ENCODE results near the gene PON1.

Gene PON1

GRCh38 chr7:95365151-95365550 lies 40.8 kb upstream of the PON1 start:
- Histone ChIP-seq H3K4me1 (ENCODE audit: control insufficient read depth, insufficient read depth, low read depth, low read length) (no peaks in the 10 kb centered on the region), H3K9ac (ENCODE audit: low read length) (no peak overlapping the region), H2AFZ (ENCODE audit: low read depth, low read length) (no peak overlapping the region), H2BK120ac (ENCODE audit: low read depth, low read length) (no peak overlapping the region), H2BK12ac (ENCODE audit: low read length in 2 of 2) (no peak overlapping the region), H3K4me2 (ENCODE audit: low read length, poor library complexity, severe bottlenecking) (no peak overlapping the region), H3K36me3 (ENCODE audit: control insufficient read depth in 1 of 2, insufficient read depth in 2 of 2, low read depth in 1 of 2, low read length in 2 of 2) (no peaks in the 10 kb centered on the region), H3K79me1 (replicated peaks; ENCODE audit: low read length, poor library complexity, severe bottlenecking) (no peaks in the 10 kb centered on the region), H3K18ac (ENCODE audit: low read depth in 1 of 2, low read length in 2 of 2) (no peak overlapping the region), H3K27ac (ENCODE audit: low read length, poor library complexity, severe bottlenecking) (no peak overlapping the region), H3K4ac (ENCODE audit: low read depth in 1 of 2, low read length in 2 of 2) (no peak overlapping the region), H2BK5ac (ENCODE audit: low read depth, low read length, poor library complexity, severe bottlenecking) (no peak overlapping the region), H3K23ac (ENCODE audit: low read length in 2 of 2) (no peak overlapping the region), H2BK15ac (ENCODE audit: low read depth, poor library complexity, severe bottlenecking) (no peak overlapping the region), H4K8ac (ENCODE audit: low read length) (no peak overlapping the region), H3K9me3 (ENCODE audit: control insufficient read depth, low read length) (no peaks in the 10 kb centered on the region), H2AK5ac (ENCODE audit: low read length, severe bottlenecking) (no peak overlapping the region), H3K14ac (ENCODE audit: low read length in 2 of 2) (no peak overlapping the region), H3K4me3 (ENCODE audit: insufficient read depth in 1 of 2, low read depth in 1 of 2, low read length in 2 of 2) (no peak overlapping the region), H3K27me3 (ENCODE audit: control insufficient read depth in 1 of 2, insufficient read depth in 1 of 2, low read length in 2 of 2) (no peaks in the 10 kb centered on the region), H4K91ac (ENCODE audit: low read length) (no peak overlapping the region)
- 89% methylated on average over 1 of the region's 1 CpG for WGBS
- no peak for DNase-seq

GRCh38 chr7:95357623-95358022 lies 33.3 kb upstream of the PON1 start:
- H3K4me3 ChIP-seq (ENCODE audit: insufficient read depth in 1 of 2, low read depth in 1 of 2, low read length in 2 of 2) = no peak overlapping the region
- H2BK5ac ChIP-seq (ENCODE audit: low read depth, low read length, poor library complexity, severe bottlenecking) = no peak overlapping the region
- no peak overlapping the region for H3K18ac ChIP-seq (ENCODE audit: low read depth in 1 of 2, low read length in 2 of 2)
- H3K4ac ChIP-seq (ENCODE audit: low read depth in 1 of 2, low read length in 2 of 2) = no peak overlapping the region
- H3K79me1 ChIP-seq (replicated peaks; ENCODE audit: low read length, poor library complexity, severe bottlenecking) = no peaks in the 10 kb centered on the region
- H3K4me1 ChIP-seq (ENCODE audit: control insufficient read depth, insufficient read depth, low read depth, low read length) = no peaks in the 10 kb centered on the region
- H3K9me3 ChIP-seq (ENCODE audit: control insufficient read depth, low read length) = peaks cover 7% of the 10 kb centered on the region
- H2AK5ac ChIP-seq (ENCODE audit: low read length, severe bottlenecking) = no peak overlapping the region
- H4K91ac ChIP-seq (ENCODE audit: low read length) = no peak overlapping the region
- no peak overlapping the region for H2BK15ac ChIP-seq (ENCODE audit: low read depth, poor library complexity, severe bottlenecking)
- DNase-seq = no peak
- no peak overlapping the region for H3K4me2 ChIP-seq (ENCODE audit: low read length, poor library complexity, severe bottlenecking)
- H3K36me3 ChIP-seq (ENCODE audit: control insufficient read depth in 1 of 2, insufficient read depth in 2 of 2, low read depth in 1 of 2, low read length in 2 of 2) = no peaks in the 10 kb centered on the region
- no peak overlapping the region for H4K8ac ChIP-seq (ENCODE audit: low read length)
- H3K23ac ChIP-seq (ENCODE audit: low read length in 2 of 2) = no peak overlapping the region
- H2AFZ ChIP-seq (ENCODE audit: low read depth, low read length) = no peak overlapping the region
- H2BK120ac ChIP-seq (ENCODE audit: low read depth, low read length) = no peak overlapping the region
- no peak overlapping the region for H3K9ac ChIP-seq (ENCODE audit: low read length)
- H3K27ac ChIP-seq (ENCODE audit: low read length, poor library complexity, severe bottlenecking) = no peak overlapping the region
- WGBS = 56% methylated on average over 3 of the region's 3 CpGs
- no peak overlapping the region for H3K14ac ChIP-seq (ENCODE audit: low read length in 2 of 2)
- H2BK12ac ChIP-seq (ENCODE audit: low read length in 2 of 2) = no peak overlapping the region
- no peaks in the 10 kb centered on the region for H3K27me3 ChIP-seq (ENCODE audit: control insufficient read depth in 1 of 2, insufficient read depth in 1 of 2, low read length in 2 of 2)

- WGBS = 79% methylated on average over 4 of the region's 4 CpGs
These were observed 18.4 kb upstream of the PON1 start for GRCh38 chr7:95342642-95343307.

DNA sequence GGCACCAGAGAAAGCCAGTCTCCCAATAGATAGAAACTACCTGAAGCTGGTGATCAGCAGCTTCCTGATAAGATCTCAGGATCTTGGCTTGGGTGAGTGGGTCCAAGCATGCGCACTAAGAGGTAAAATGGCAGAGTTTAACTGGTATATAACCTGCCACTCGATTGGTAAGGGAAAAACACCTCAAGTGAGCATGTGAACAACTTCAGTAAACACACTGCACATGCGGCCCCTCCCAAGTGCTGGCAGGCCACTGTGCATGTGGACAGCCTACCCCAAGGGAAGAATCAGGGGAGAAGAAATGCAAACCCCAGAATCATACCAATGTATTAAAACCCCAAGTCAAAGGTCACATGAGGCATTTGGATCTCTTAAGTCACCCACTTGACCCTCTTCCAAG lies 17.7 kb upstream of the PON1 start:
- H2BK5ac ChIP-seq (ENCODE audit: low read depth, low read length, poor library complexity, severe bottlenecking) = no peak overlapping the region
- no peak overlapping the region for H3K4me2 ChIP-seq (ENCODE audit: low read length, poor library complexity, severe bottlenecking)
- no peak overlapping the region for H2AFZ ChIP-seq (ENCODE audit: low read depth, low read length)
- H3K9ac ChIP-seq (ENCODE audit: low read length) = no peak overlapping the region
- H3K14ac ChIP-seq (ENCODE audit: low read length in 2 of 2) = no peak overlapping the region
- H3K18ac ChIP-seq (ENCODE audit: low read depth in 1 of 2, low read length in 2 of 2) = no peak overlapping the region
- no peak overlapping the region for H2BK15ac ChIP-seq (ENCODE audit: low read depth, poor library complexity, severe bottlenecking)
- no peak overlapping the region for H3K4ac ChIP-seq (ENCODE audit: low read depth in 1 of 2, low read length in 2 of 2)
- H3K9me3 ChIP-seq (ENCODE audit: control insufficient read depth, low read length) = no peaks in the 10 kb centered on the region
- H2BK120ac ChIP-seq (ENCODE audit: low read depth, low read length) = no peak overlapping the region
- H3K27ac ChIP-seq (ENCODE audit: low read length, poor library complexity, severe bottlenecking) = no peak overlapping the region
- no peaks in the 10 kb centered on the region for H3K27me3 ChIP-seq (ENCODE audit: control insufficient read depth in 1 of 2, insufficient read depth in 1 of 2, low read length in 2 of 2)
- H2BK12ac ChIP-seq (ENCODE audit: low read length in 2 of 2) = no peak overlapping the region
- H3K4me3 ChIP-seq (ENCODE audit: insufficient read depth in 1 of 2, low read depth in 1 of 2, low read length in 2 of 2) = no peak overlapping the region
- WGBS = 83% methylated on average over 3 of the region's 3 CpGs
- H3K4me1 ChIP-seq (ENCODE audit: control insufficient read depth, insufficient read depth, low read depth, low read length) = no peaks in the 10 kb centered on the region
- H3K23ac ChIP-seq (ENCODE audit: low read length in 2 of 2) = no peak overlapping the region
- no peaks in the 10 kb centered on the region for H3K36me3 ChIP-seq (ENCODE audit: control insufficient read depth in 1 of 2, insufficient read depth in 2 of 2, low read depth in 1 of 2, low read length in 2 of 2)
- H4K8ac ChIP-seq (ENCODE audit: low read length) = no peak overlapping the region
- no peak overlapping the region for H4K91ac ChIP-seq (ENCODE audit: low read length)
- H3K79me1 ChIP-seq (replicated peaks; ENCODE audit: low read length, poor library complexity, severe bottlenecking) = no peaks in the 10 kb centered on the region
- DNase-seq = no peak
- H2AK5ac ChIP-seq (ENCODE audit: low read length, severe bottlenecking) = no peak overlapping the region

More at GRCh38 chr7:95342642-95343307, 18.4 kb upstream of the PON1 start:
- no peak overlapping the region for H3K9ac ChIP-seq (ENCODE audit: low read length)
- no peak overlapping the region for H3K23ac ChIP-seq (ENCODE audit: low read length in 2 of 2)
- no peak overlapping the region for H3K14ac ChIP-seq (ENCODE audit: low read length in 2 of 2)
- H2AFZ ChIP-seq (ENCODE audit: low read depth, low read length) = no peak overlapping the region
- no peaks in the 10 kb centered on the region for H3K79me1 ChIP-seq (replicated peaks; ENCODE audit: low read length, poor library complexity, severe bottlenecking)
- H3K27ac ChIP-seq (ENCODE audit: low read length, poor library complexity, severe bottlenecking) = no peak overlapping the region
- no peak overlapping the region for H4K91ac ChIP-seq (ENCODE audit: low read length)
- H3K4me1 ChIP-seq (ENCODE audit: control insufficient read depth, insufficient read depth, low read depth, low read length) = no peaks in the 10 kb centered on the region
- H3K27me3 ChIP-seq (ENCODE audit: control insufficient read depth in 1 of 2, insufficient read depth in 1 of 2, low read length in 2 of 2) = no peaks in the 10 kb centered on the region
- H2AK5ac ChIP-seq (ENCODE audit: low read length, severe bottlenecking) = no peak overlapping the region
- no peak overlapping the region for H2BK15ac ChIP-seq (ENCODE audit: low read depth, poor library complexity, severe bottlenecking)
- no peak overlapping the region for H3K4me2 ChIP-seq (ENCODE audit: low read length, poor library complexity, severe bottlenecking)
- H3K36me3 ChIP-seq (ENCODE audit: control insufficient read depth in 1 of 2, insufficient read depth in 2 of 2, low read depth in 1 of 2, low read length in 2 of 2) = no peaks in the 10 kb centered on the region
- H4K8ac ChIP-seq (ENCODE audit: low read length) = no peak overlapping the region
- no peak overlapping the region for H2BK120ac ChIP-seq (ENCODE audit: low read depth, low read length)
- no peak overlapping the region for H2BK5ac ChIP-seq (ENCODE audit: low read depth, low read length, poor library complexity, severe bottlenecking)
- H3K4me3 ChIP-seq (ENCODE audit: insufficient read depth in 1 of 2, low read depth in 1 of 2, low read length in 2 of 2) = no peak overlapping the region
- no peak overlapping the region for H3K4ac ChIP-seq (ENCODE audit: low read depth in 1 of 2, low read length in 2 of 2)
- H2BK12ac ChIP-seq (ENCODE audit: low read length in 2 of 2) = no peak overlapping the region
- no peak for DNase-seq
- no peak overlapping the region for H3K18ac ChIP-seq (ENCODE audit: low read depth in 1 of 2, low read length in 2 of 2)
- H3K9me3 ChIP-seq (ENCODE audit: control insufficient read depth, low read length) = no peaks in the 10 kb centered on the region
